NT2/D1 (cell line): ENCODE measurements around the gene NPAS1.

Experiments
- YY1 ChIP-seq: IDR thresholded peaks from 2 replicates; pipeline ENCODE4 v1.6.1; 2011; ENCODE audit not compliant: insufficient read length, insufficient read depth
- ZNF274 ChIP-seq: IDR thresholded peaks from 2 replicates; pipeline ENCODE4 v1.6.1; 2011; ENCODE audit warnings: mild to moderate bottlenecking, low read depth, low read length

DNA sequence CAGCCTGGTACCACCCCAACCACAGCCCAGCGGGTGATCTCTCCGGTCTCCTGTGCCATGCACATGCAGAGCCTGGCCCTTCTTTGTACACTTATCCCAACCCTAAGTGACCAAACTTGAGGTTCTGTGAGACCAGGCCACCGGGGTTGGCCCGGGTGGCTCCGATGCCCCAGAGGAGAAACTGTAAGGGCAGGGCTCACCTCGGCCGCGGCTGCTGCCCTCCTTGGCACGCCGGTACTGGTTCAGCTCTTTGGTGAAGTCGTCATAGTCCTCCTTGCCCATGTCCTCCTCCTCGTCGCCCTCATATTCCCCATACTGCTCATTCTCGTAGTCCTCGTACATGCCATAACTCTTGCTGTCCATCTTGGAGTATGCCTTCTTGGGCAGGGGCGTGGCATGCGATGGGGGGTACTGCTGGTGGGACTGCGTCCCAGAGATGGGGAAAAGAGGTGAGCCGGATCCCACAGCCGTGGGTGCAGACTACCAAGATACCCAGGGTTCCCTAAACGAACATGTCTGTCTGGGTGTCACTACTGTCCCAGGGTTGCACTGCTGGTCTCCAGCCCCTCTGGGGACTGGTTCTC, 70.2 kb downstream of the NPAS1 start:
- no peak for TF ChIP-seq YY1
- no peak for TF ChIP-seq ZNF274
